Right atrium auricular region (tissue), 2 donors: Measurements from ENCODE around the gene FNBP1L. TPM values are rescaled to one million over a fixed set of nuclear protein-coding genes. Genes with fewer than 3 reads are reported as not detected.

Experiments
- DNase-seq: peaks from one replicate; pipeline ENCODE4 v3.0.0-alpha.2; 2019; ENCODE audit warnings: low spot score
- H3K27ac ChIP-seq, 2 donors: fragments of 200-600 bp; sonication (generic); 1 replicate in 1 of 2; 2 replicates in 1 of 2; pipeline ENCODE4 v1.5.1; 2016 to 2019
- H3K27me3 ChIP-seq, 2 donors: fragments of 200-600 bp; sonication (generic); one replicate each; pipeline versions ENCODE4 v1.5.1 to v1.6.0; 2017 to 2019
- H3K36me3 ChIP-seq: fragments of 200-600 bp; sonication (generic); one replicate; pipeline ENCODE4 v1.5.1; 2016
- H3K4me1 ChIP-seq, 2 donors: fragments of 200-600 bp; sonication (generic); one replicate each; pipeline versions ENCODE4 v1.5.1 to v1.6.0; 2017 to 2019
- H3K4me3 ChIP-seq, 2 donors: fragments of 200-600 bp; sonication (generic); 1 replicate in 1 of 2; 2 replicates in 1 of 2; pipeline ENCODE4 v1.5.1; 2017 to 2019; ENCODE audit warnings: mild to moderate bottlenecking in 1 of 2, moderate library complexity in 1 of 2
- H3K9me3 ChIP-seq, 2 donors: fragments of 200-600 bp; sonication (generic); one replicate each; pipeline ENCODE4 v1.5.1; 2019
- total RNA-seq, 2 donors: library from RNA; depleted of rRNA; stranded (reverse); fragments of >200 nt; gene quantifications; one replicate each; pipeline ENCODE4 v1.1.0, GENCODE V29; 2016
- TF ChIP-seq, protein P1 (sequence below), 2 donors: fragments of 200-600 bp; sonication (generic); IDR thresholded peaks; one replicate each; pipeline ENCODE4 v1.5.1; 2019; ENCODE audit warnings: antibody characterized with exemption in 2 of 2

The FNBP1L gene
- total RNA-seq, 2 donors from 2014 or later, result 13.9 to 17.8 TPM

DNA sequence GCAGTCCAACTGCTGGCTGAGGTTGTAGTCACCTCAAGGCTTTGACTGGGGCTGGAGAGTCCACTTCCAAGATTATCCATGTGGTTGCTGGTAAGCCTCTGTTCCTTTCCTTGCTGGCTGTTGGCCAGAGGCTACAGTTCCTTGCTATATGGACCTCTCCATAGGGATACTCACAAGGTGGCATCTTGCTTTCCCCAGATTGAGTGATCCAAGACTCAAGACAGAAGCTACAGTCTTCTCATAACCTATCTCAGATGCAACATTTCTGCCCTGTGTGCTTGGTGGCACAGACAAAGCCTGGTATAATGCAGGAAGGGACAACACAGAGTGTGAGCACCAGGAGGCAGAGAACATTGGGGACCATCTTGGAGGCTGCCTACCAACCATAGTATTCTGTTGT is 111.8 kb downstream of the FNBP1L start:
- peaks cover 0 to 10% of the 10 kb centered on the region in 2 donors for H3K4me1 ChIP-seq
- no peak for DNase-seq
- peaks cover 15% of the 10 kb centered on the region for H3K36me3 ChIP-seq

DNA sequence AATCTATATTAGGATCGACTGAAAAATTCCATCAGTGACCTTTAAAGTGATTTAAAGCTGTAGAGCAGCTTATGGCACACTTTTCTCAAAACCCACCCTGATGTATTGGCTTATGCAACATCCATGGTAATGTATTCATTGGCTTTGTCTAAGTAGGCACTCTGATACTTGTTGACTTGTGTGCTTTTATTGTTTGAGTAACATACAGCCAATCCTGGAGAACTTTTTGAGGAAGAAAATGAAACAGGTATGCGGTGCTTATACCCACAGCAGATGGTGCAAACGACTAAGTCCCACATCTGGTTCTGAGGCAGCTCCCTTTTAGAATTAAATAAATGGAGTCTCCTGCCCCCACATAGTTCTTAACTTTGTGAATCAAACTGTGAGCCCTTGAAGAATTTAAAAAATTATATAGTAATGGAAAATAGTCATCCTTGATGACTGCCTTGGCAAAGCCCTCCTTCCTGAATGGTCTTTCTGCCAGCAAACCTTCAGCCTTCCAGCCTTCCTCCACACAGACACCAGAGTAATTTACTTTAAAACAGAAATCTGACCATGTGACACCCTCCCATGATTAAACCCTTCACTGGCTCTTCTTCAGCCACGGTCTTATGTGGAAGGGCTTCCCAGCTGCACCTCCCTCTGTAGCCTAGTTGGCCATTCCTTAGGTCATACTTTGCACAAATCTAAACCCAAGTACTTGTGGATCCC is 117.7 kb downstream of the FNBP1L start:
- Histone ChIP-seq H3K36me3 (peaks cover 35% of the 10 kb centered on the region), H3K9me3 (no peaks in the 10 kb centered on the region), H3K27ac (peak overlapping the region; percentile 9 to 68), H3K4me3 (no peak overlapping the region), H3K4me1 (peaks cover 0 to 11% of the 10 kb centered on the region in 2 donors), H3K27me3 (no peaks in the 10 kb centered on the region)
- no peak for DNase-seq
- TF ChIP-seq, protein P1, sequence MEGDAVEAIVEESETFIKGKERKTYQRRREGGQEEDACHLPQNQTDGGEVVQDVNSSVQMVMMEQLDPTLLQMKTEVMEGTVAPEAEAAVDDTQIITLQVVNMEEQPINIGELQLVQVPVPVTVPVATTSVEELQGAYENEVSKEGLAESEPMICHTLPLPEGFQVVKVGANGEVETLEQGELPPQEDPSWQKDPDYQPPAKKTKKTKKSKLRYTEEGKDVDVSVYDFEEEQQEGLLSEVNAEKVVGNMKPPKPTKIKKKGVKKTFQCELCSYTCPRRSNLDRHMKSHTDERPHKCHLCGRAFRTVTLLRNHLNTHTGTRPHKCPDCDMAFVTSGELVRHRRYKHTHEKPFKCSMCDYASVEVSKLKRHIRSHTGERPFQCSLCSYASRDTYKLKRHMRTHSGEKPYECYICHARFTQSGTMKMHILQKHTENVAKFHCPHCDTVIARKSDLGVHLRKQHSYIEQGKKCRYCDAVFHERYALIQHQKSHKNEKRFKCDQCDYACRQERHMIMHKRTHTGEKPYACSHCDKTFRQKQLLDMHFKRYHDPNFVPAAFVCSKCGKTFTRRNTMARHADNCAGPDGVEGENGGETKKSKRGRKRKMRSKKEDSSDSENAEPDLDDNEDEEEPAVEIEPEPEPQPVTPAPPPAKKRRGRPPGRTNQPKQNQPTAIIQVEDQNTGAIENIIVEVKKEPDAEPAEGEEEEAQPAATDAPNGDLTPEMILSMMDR (IDR thresholded peaks at IDR 0.05), result no peak

More for the DNA sequence above, 111.8 kb downstream of the FNBP1L start:
- Histone ChIP-seq H3K4me3 (no peak overlapping the region), H3K27me3 (no peaks in the 10 kb centered on the region), H3K9me3 (peaks cover 0 to 5% of the 10 kb centered on the region in 2 donors), H3K27ac (no peak overlapping the region)
- TF ChIP-seq, protein P1 (IDR thresholded peaks at IDR 0.05), result no peak

DNA sequence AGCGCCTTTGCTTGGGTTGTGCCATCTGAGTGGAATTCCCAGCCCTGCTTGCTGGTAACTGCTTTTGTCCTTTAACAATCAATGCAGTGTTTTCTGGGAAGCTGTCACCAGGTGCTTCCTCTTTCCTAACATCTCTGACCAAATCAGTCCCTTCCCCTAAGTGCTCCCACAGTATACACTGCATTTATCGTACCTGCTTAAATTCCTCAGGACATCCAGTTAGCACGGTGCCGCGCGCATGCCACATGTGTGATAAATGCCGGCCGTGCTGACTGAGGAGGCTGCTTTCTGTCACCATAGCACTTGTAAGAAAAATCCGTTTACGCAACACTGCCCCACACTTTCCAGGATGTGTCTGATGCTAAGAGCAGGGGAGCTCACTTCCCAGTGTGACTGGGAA is 118.3 kb downstream of the FNBP1L start:
- no peak for DNase-seq
- TF ChIP-seq, protein P1 (IDR thresholded peaks at IDR 0.05), result no peak

DNA sequence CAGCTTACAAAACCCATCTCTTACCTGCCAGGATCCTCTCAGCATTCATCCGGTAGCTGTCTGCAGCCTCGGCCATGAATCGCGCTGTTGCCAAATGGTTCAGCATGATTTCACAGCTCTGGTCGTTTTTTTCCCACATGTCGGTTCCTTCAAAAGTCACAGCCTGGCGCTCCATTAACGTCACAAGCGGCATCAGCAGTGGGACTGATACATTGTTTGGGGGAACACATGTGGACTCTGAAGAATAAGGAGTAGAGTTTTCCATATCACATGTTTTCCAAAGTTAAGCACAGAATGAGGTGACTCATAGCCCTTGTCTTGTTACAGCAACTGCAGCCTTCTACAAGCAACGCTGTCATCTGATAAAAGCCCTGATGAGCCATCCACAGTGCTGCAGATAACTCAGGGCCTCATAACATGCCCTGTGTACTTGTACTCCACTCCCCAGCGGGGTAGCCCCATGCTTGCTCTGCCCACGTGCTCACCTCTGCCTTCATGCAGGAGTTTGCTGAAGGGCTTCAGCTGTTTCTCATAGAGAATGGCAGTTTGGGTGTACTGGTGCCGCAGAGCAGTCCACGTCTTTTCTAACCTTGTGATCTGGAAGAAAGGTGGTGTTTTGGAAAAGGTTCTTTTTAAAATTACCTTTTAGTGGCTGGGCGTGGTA is 119.5 kb downstream of the FNBP1L start:
- Histone ChIP-seq H3K27me3 (no peaks in the 10 kb centered on the region), H3K27ac (peak overlapping the region in 1 of 2 donors; percentile 68), H3K9me3 (no peaks in the 10 kb centered on the region), H3K4me3 (no peak overlapping the region), H3K36me3 (peaks cover 45% of the 10 kb centered on the region), H3K4me1 (peaks cover 0 to 11% of the 10 kb centered on the region in 2 donors)
- peak; percentile 83 for DNase-seq
- TF ChIP-seq, protein P1 (IDR thresholded peaks at IDR 0.05), result no peak

More for the DNA sequence above, 118.3 kb downstream of the FNBP1L start:
- H3K36me3 ChIP-seq, result peaks cover 37% of the 10 kb centered on the region
- H3K27ac ChIP-seq, result peak overlapping the region; percentile 9 to 68
- H3K9me3 ChIP-seq, result no peaks in the 10 kb centered on the region
- H3K4me1 ChIP-seq, result peaks cover 0 to 11% of the 10 kb centered on the region in 2 donors
- no peaks in the 10 kb centered on the region for H3K27me3 ChIP-seq
- no peak overlapping the region for H3K4me3 ChIP-seq

DNA sequence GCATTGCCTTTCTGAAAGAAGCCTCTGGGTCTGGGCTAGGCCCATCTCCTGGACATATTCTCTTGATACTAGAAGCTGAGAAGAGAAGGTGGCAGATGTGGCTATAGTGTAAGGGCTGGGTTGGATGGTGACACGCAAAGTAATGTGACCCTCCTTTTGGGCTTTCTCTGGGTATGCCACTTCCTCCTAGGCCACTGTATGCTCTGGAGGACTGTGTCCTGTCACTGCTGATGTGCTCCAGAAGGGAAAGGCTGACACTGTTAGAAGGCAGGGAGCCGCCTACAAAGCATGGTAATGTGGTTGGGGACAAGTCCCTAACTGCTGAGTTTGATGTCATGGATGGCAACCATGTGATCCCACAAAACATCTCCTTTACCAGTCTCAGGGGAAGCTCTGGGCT is 121.6 kb downstream of the FNBP1L start:
- H3K4me3 ChIP-seq, result no peak overlapping the region
- H3K27ac ChIP-seq, result no peak overlapping the region
- no peaks in the 10 kb centered on the region for H3K27me3 ChIP-seq
- TF ChIP-seq, protein P1 (IDR thresholded peaks at IDR 0.05), result no peak
- peaks cover 47% of the 10 kb centered on the region for H3K36me3 ChIP-seq
- peaks cover 0 to 11% of the 10 kb centered on the region in 2 donors for H3K4me1 ChIP-seq
- H3K9me3 ChIP-seq, result no peaks in the 10 kb centered on the region
- no peak for DNase-seq
